GM10266 (cell line): ENCODE measurements around the gene SMC1A.
"Not testable (repeated sequence)": the region's sequence is repeated elsewhere in the genome, so short reads cannot be mapped to it uniquely, and the experiment has no call there.

Experiments used
- DNase-seq: peaks from one replicate; pipeline ENCODE4 v3.0.0; 2012; ENCODE audit errors: extremely low spot score
- TF ChIP-seq, protein P1 (sequence below): IDR thresholded peaks from 2 replicates; pipeline ENCODE4 v1.5.1; 2012; ENCODE audit warnings: mild to moderate bottlenecking, low read depth; ENCODE audit not compliant: control insufficient read depth, insufficient read depth; ENCODE audit errors: missing control alignments

Gene SMC1A

DNA sequence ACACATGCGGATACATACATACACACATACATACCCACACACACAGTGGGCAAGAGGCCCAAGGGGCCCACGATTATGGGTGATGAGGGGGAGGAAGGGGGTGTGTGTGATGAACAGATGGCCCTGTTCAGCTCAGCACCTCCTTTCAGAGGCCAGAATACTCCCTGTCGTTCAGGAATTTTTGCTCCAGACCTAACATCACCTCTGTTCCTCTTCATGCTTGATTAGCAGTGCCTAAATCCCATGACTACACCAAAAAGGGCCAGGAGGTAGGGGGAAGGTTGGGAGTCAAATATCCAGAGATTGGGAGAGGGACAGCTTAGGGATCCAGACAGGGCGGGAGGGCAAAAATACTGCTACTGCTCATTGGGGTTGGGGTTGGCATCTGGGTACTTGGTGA, 42.7 kb downstream of the SMC1A start:
- no peak for DNase-seq
- TF ChIP-seq, protein P1, sequence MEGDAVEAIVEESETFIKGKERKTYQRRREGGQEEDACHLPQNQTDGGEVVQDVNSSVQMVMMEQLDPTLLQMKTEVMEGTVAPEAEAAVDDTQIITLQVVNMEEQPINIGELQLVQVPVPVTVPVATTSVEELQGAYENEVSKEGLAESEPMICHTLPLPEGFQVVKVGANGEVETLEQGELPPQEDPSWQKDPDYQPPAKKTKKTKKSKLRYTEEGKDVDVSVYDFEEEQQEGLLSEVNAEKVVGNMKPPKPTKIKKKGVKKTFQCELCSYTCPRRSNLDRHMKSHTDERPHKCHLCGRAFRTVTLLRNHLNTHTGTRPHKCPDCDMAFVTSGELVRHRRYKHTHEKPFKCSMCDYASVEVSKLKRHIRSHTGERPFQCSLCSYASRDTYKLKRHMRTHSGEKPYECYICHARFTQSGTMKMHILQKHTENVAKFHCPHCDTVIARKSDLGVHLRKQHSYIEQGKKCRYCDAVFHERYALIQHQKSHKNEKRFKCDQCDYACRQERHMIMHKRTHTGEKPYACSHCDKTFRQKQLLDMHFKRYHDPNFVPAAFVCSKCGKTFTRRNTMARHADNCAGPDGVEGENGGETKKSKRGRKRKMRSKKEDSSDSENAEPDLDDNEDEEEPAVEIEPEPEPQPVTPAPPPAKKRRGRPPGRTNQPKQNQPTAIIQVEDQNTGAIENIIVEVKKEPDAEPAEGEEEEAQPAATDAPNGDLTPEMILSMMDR: no peak

DNA sequence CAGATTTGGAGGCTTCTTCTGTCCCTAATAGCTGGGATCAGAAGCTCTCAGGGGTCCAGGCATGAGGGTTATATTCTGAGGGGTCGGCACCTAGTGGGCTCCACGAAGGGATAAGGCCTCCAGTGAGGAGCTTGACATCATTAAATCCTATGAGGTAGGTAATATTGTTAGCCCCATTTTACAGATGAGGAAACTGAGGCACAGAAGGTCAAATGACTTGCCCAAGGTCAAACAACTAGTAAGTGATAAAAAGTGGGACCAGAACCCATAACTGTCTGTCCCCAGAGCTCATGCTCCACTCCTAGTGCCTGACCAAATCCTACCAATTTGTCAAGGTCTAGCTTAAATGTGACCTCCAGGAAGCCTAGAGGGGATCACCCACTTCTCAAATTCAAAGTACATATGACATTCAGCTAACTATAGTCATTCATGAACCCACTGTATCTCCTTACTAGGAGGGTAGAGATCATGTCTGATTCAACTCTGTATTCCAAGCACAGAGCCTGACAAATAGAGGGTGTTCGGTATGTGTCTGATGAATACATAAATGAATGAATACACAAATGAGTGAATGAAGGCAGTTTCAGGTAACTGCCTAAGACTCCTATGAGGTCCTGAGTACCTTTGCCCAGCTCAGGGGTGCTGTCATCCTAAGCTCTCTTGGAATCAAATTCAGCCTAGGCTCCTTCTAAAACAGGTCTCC, 43.3 kb downstream of the SMC1A start:
- TF ChIP-seq, protein P1: no peak
- no peak for DNase-seq

DNA sequence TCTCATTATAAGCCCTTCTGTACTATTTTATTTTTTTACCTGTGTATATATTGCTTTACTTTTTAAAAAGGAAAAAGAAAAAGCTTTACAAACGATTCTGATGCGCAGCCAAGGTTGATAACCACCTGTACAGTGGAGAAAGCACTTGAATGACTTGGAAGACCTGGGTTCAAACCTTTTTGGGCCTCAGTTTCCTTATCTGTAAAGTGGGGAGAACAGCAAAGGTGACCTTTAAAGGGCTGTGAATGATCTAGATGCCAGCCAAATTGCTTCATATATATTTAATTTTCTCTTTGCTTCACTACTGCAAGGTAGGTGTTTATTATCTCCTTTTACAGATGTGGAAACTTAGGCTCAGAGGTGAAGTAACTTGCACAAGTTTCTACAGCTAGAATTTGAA, 45.0 kb downstream of the SMC1A start:
- TF ChIP-seq, protein P1: no peak
- DNase-seq: no peak

DNA sequence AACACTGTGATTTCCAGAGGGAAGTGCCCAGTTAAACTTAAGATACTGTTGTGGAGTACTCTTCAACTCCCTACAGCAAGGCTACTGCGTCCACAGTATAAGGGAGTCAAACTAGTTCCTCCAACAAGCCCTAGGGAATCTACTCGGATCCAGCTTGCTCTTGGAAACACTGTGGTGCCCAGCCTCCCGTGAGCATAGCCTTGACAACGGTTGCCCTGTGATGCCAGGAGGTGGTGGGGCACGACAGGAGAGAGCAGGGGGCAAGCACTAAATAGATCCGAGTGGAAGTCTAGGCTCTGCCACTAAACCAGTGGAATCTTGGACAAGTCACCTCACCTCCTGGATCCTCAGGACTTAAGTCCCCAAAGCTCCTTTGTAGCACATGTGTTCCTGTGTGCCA, 45.6 kb downstream of the SMC1A start:
- no peak for DNase-seq
- TF ChIP-seq, protein P1: no peak

DNA sequence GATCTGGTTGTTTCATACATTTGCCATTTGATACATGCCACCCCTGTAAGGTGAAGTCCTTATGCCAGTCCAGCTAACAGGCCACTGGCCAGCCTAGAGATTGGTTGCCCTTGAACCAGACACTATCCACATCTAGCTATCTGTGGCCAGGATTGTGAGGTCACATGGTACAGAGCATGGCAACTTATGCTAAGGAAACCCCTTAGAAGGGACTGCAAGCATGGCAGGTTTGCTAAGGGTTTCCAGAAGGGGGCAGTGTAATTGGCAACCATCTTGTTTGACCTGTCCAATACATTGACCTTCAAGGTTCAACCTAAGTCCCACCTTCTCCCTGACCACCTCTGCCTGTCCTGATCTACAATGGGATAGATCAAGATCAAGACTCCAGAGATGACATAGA, 47.5 kb downstream of the SMC1A start:
- TF ChIP-seq, protein P1: no peak
- no peak for DNase-seq

DNA sequence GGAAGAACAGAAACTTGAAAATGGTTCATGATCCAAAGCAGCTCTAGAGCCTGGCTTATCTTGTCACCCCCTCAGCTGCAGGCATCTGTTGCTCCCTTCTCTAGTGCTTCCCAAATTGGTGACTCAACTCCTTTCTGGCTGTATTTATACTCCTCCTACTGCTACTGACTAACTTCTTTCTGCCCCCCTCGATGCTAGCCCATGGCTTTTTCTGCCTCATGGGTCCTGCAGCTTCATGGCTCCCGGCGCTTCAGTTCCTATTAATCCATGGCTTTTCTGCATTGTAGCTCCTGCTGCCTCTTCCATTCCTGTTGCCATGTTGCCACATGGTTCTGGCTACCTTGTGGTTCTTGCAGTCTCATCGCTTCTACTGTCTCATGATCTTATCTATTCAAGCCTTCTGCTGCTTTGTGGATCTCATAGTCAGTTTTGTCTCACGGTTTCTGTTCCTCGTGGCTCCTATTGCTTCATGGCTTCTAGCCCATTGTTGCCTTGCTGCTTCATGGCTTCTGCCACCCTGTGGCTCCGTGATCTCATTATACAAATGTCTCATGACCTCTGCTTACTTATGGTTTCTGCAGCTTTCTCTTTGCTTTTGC, 48.1 kb downstream of the SMC1A start:
- no peak for DNase-seq
- TF ChIP-seq, protein P1: no peak

DNA sequence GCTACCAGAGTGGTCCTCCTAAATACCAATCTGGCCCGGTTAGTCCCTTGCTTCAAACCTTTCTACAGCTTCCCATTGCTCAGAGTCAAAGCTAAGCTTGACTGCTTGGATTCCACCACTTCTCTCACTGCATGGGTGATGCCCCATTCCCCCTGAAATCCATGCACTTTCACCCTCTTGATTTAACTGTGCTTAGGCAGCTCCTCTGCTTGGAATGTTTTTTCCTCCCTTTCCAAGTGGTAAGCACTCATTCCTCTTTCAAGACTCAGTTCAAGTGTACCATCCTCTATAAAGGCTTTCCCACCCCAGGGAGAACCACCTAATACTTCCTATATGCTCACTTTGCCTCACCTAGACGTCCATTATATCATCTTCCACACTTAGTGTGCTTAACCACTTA, 49.1 kb downstream of the SMC1A start:
- TF ChIP-seq, protein P1: no peak
- no peak for DNase-seq

DNA sequence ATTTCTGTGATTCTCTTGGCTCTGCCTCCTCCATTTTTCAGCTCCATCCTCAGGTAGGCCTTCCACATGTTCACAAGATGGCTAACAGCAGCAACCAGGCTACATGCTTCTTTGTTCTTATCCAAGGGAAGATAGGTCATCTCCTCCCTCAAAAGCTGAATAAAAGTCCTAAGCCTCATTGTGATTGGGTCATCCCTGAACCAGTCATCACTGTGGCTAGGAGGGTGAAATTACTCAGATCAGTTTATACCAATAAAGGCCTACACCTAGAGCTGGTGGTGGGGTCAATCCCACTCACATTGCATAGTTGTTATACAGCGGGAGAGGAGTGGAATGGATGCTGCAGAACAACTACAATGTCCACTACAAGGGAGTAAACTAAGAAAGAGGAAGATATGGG, 56.0 kb downstream of the SMC1A start:
- DNase-seq: not testable (repeated sequence)
